MG63 (cell line): Measurements from ENCODE around the gene IDH3A. TPM values are rescaled to one million over a fixed set of nuclear protein-coding genes. Genes with fewer than 3 reads are reported as not detected.

Source experiments
- DNase-seq: peaks from one replicate; pipeline ENCODE4 v3.0.0-alpha.2; 2020
- H3K27me3 ChIP-seq: fragments of 250-450 bp; sonication (Bioruptor Pico); 2 replicates; pipeline ENCODE4 v1.5.1; 2020; ENCODE audit warnings: mild to moderate bottlenecking, moderate library complexity
- H3K36me3 ChIP-seq: fragments of 250-450 bp; sonication (Bioruptor Pico); 2 replicates; pipeline ENCODE4 v1.5.1; 2020; ENCODE audit warnings: mild to moderate bottlenecking, moderate library complexity
- H3K4me3 ChIP-seq: fragments of 250-450 bp; sonication (Bioruptor Pico); 2 replicates; pipeline ENCODE4 v1.5.1; 2020; ENCODE audit warnings: mild to moderate bottlenecking, moderate library complexity
- H3K9me3 ChIP-seq: fragments of 250-450 bp; sonication (Bioruptor Pico); 2 replicates; pipeline ENCODE4 v1.5.1; 2020; ENCODE audit warnings: mild to moderate bottlenecking, moderate library complexity
- total RNA-seq: library from RNA; depleted of rRNA; stranded (reverse); fragments of >200 nt; shearing (Covaris generic); gene quantifications from 2 replicates; pipeline ENCODE4 v1.2.3, GENCODE V29; 2014; ENCODE audit warnings: low replicate concordance

Gene IDH3A
- total RNA-seq, 1 experiment from 2014 or later: 67.3 TPM

- Histone ChIP-seq H3K4me3 (no peak overlapping the region), H3K36me3 (no peaks in the 10 kb centered on the region), H3K27me3 (no peaks in the 10 kb centered on the region), H3K9me3 (no peaks in the 10 kb centered on the region)
- DNase-seq: no peak
Measured at GRCh38 chr15:78178064-78178463, 28.9 kb downstream of the IDH3A start.

- no peaks in the 10 kb centered on the region for H3K9me3 ChIP-seq
- DNase-seq: no peak
- no peaks in the 10 kb centered on the region for H3K27me3 ChIP-seq
- H3K36me3 ChIP-seq: no peaks in the 10 kb centered on the region
- H3K4me3 ChIP-seq: no peak overlapping the region
Measured at GRCh38 chr15:78179286-78179840, 30.2 kb downstream of the IDH3A start.

DNA sequence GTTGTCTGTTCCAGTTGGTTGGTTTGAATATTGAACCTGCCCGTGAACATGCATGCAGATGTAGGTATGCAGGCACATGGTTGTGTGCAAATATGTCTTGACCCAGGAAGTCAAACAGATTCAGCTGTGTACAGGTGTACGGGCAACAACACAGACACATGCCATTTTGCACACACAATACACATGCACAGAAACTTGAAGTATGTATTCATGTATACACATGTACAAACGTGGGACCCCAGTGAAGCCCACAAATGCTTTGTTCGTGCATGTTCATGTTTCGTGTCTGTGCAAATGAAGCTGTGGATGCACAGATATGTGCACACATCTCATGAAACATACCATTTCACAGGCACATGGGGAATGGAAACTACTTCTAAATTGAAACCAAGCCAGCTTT lies 30.7 kb downstream of the IDH3A start:
- H3K27me3 ChIP-seq: no peaks in the 10 kb centered on the region
- no peaks in the 10 kb centered on the region for H3K36me3 ChIP-seq
- no peak overlapping the region for H3K4me3 ChIP-seq
- no peaks in the 10 kb centered on the region for H3K9me3 ChIP-seq
- no peak for DNase-seq

GRCh38 chr15:78182336-78182700 lies 33.2 kb downstream of the IDH3A start:
- no peak for DNase-seq
- no peak overlapping the region for H3K4me3 ChIP-seq
- H3K27me3 ChIP-seq: no peaks in the 10 kb centered on the region
- no peaks in the 10 kb centered on the region for H3K36me3 ChIP-seq
- no peaks in the 10 kb centered on the region for H3K9me3 ChIP-seq

DNA sequence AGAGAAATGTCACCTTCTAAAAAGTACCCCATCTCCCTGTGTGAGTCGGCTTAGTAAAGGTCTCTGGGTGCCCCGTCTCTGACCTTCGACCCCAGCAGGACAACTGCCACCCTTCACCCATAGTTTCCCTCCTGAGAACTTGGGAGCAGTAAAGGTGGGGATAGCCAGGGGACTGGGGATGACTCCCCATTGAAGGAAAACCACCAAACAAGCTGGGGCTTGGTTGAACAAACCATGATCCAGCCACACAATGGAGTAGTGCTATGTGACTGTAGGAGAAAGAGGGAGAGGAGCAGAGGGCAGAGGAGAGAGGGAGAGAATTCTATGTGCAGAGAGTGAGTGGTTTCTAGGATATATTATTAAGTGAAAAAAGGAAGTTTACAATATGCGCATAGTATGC lies 33.7 kb downstream of the IDH3A start:
- H3K4me3 ChIP-seq: no peak overlapping the region
- no peak for DNase-seq
- no peaks in the 10 kb centered on the region for H3K36me3 ChIP-seq
- H3K9me3 ChIP-seq: no peaks in the 10 kb centered on the region
- no peaks in the 10 kb centered on the region for H3K27me3 ChIP-seq

- H3K4me3 ChIP-seq: no peak overlapping the region
- no peak for DNase-seq
- no peaks in the 10 kb centered on the region for H3K36me3 ChIP-seq
Measured at GRCh38 chr15:78192826-78193594, 43.8 kb downstream of the IDH3A start.

DNA sequence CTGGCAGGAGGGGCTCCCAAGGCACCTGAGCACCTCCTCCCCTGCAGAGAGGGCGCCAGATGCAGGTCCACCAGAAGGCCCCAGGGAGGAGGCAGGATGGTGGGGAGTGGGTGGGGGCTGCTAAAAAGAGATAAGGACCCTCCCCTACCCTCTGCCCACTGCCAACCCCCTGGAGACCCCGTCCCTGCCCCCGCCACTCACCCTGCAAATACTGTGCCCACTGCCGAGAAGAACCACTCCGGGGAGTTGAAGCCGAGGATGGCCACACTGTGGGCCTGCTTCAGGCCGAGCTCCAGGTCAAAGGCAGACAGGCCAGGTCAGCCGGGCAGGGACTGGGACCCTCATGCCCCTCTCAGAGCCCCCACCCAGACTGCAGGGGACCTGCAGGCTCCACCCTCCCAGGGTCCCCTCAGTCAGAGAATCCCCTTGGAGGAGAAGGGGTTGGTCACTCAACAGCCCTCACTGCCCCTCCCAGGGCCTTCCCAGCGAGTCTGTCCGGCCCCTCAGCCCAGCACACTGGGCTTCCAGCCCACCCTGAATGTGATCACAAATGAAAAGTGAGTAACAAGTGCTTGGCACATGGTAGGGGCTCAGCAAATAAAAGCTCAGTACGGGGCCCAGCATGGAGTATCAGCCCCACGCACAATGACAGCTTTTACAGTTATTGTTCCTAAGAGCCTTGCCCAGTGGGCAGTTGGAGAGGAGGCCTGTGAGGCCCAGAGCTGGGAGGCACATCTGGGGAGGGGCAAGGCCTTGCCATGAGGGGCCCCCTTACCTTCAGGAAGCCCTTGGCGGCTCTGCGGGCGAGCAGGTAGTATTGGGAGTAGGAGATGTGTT lies 44.8 kb downstream of the IDH3A start:
- Histone ChIP-seq H3K9me3 (peaks cover 8% of the 10 kb centered on the region), H3K4me3 (no peak overlapping the region), H3K36me3 (no peaks in the 10 kb centered on the region), H3K27me3 (peaks cover 5% of the 10 kb centered on the region; the same call in 1 of the 2 replicates)
- DNase-seq: no peak

More at GRCh38 chr15:78192826-78193594, 43.8 kb downstream of the IDH3A start:
- Histone ChIP-seq H3K9me3 (peaks cover 8% of the 10 kb centered on the region), H3K27me3 (peaks cover 5% of the 10 kb centered on the region; the same call in 1 of the 2 replicates)

GRCh38 chr15:78194568-78194925 lies 45.4 kb downstream of the IDH3A start:
- peaks cover 8% of the 10 kb centered on the region for H3K9me3 ChIP-seq
- H3K4me3 ChIP-seq: no peak overlapping the region
- H3K27me3 ChIP-seq: peaks cover 5% of the 10 kb centered on the region; the same call in 1 of the 2 replicates
- H3K36me3 ChIP-seq: no peaks in the 10 kb centered on the region
- DNase-seq: no peak

GRCh38 chr15:78195735-78196201 lies 46.6 kb downstream of the IDH3A start:
- no peaks in the 10 kb centered on the region for H3K36me3 ChIP-seq
- no peak overlapping the region for H3K4me3 ChIP-seq
- no peak for DNase-seq
- H3K27me3 ChIP-seq: peaks cover 3% of the 10 kb centered on the region; the same call in 1 of the 2 replicates
- peaks cover 6% of the 10 kb centered on the region for H3K9me3 ChIP-seq

- Histone ChIP-seq H3K27me3 (no peaks in the 10 kb centered on the region), H3K36me3 (no peaks in the 10 kb centered on the region), H3K9me3 (no peaks in the 10 kb centered on the region), H3K4me3 (no peak overlapping the region)
- DNase-seq: no peak
Measured at GRCh38 chr15:78197632-78198031, 48.5 kb downstream of the IDH3A start.

GRCh38 chr15:78200276-78200930 lies 51.2 kb downstream of the IDH3A start:
- no peak for DNase-seq

DNA sequence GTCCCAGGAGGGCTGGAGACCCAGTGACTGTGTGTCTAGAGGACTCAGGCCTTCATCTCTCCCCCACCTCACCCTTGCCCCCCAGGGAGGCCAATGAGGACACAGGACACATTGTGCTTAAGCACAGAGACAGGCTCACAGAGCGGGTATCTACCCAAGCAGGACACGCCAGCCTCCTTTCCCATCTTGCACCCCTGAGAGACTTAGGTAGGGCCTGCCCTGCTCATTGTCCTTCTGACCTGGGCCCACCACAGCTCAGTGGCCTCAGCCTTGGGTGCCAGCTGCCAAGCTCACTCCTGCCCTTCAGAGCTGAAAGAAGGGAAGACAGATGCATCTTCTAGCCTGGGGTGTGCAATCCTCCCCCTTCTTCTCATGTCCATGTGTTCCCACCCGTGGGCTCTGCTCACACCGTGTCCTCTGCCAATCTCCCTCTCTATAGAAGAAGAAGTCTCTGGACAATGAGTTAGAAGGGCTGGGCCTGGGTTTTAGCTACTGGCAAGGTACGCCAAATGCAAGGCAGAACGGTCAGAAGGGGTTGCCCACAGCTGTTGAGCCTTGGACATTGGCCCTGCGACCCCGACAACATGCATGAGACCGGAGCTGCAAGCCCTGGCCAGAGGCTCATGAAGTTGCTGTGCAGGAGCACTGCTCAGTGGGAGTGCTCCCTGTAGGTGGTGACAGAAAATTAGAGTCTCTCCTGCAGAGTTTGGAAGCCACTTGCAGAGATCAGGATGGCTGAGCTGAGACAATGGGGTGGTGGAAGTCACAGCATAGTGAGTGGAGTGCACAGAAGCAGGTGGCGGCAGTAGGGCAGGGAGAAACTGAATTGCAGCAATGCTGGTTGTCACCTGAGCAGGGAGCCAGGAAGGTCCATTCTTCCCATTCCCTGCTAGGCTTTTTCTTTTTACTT lies 52.4 kb downstream of the IDH3A start:
- DNase-seq: no peak
- Histone ChIP-seq H3K4me3 (no peak overlapping the region), H3K27me3 (no peaks in the 10 kb centered on the region), H3K36me3 (no peaks in the 10 kb centered on the region), H3K9me3 (no peaks in the 10 kb centered on the region)

More at GRCh38 chr15:78200276-78200930, 51.2 kb downstream of the IDH3A start:
- H3K27me3 ChIP-seq: no peaks in the 10 kb centered on the region
- no peaks in the 10 kb centered on the region for H3K9me3 ChIP-seq
- H3K36me3 ChIP-seq: no peaks in the 10 kb centered on the region
- no peak overlapping the region for H3K4me3 ChIP-seq

DNA sequence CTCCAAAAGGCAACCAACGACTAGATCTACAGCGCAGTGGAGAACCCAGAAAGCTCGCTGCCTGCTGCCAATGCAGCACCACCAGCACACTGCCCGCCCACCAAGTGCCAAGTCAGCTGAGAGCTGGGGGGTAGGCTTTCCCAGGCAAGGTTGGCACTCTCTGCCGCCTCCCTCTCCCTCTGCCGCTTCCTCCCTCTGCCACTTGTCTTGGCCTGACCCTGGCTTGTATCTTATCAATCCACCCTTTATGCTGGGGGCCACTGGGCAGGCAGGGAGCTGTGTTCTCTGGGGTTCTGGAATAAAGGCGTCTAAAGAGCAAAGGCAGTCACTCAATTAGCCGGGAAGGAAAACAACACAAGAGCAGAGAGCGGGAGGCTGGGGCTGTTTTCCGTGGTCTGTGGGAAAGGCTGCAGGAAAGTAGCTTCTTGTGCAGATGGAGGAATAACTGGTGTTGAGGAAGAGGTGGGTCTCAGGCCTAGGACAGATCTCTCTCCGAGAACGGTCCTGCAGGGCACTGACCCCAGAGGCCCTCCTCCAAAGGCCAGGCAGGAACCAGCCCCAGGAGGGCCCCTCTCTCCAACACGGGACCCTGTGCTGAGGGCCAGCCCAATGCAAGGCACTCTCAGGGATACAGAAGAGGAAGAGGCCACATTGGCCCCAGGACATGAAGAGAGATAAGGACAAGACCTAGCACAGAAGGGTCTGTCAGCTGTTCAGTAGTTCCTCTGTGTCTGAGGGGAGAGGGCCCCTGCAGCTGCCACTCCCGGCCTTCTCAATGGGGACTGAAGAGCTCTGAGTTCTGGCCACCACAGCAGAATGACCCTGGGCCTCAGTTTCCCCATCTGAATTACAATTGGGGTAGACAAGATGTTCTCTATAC lies 54.4 kb downstream of the IDH3A start:
- no peak for DNase-seq
- Histone ChIP-seq H3K27me3 (no peaks in the 10 kb centered on the region), H3K36me3 (no peaks in the 10 kb centered on the region), H3K4me3 (no peak overlapping the region), H3K9me3 (no peaks in the 10 kb centered on the region)

DNA sequence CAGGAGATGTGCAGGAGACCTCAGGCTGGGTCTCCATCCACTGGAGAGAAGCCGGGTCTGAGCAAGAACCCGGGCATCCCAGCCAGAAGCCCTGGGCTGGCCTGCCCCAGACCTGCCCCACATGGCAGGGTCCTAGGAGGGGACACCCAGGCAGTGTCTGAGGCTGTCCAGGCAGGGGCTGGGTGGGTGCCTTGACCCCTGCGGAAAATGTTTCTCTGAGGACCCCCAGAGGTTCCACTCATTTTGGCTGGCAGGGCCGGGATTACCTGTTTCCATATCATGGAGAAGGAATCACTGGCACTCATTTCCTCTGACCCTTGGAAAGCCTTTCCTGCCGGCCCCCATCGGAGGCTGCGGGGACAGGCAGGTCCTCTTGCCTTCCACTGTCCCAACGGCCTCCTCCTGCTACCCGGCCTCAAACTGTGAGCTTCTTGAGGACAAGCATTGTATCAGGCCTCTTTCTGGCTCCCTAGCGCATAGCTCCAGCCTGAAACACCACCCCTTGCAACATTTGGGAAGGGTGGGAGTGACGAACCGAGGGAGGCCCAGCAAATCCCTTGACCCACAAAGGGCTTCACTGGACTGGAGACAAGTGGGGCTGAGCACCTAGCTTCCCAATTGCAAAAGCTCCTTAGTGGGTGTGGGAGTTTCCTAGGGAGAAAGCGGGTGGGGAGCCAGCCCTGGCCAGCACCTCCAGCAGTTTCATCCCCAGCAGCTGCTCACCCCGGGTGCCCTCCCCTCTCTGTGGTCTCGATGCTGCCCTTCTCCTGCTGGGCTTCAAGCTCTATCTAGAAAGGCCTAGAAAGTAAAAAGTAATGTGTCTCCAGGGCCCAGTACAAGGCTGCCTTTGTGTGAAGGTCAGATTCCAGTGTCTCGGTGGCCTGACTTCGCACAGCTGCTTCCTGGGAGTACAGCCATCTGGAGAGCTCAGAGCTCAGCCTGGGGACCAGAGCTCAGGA lies 55.5 kb downstream of the IDH3A start:
- Histone ChIP-seq H3K4me3 (no peak overlapping the region), H3K36me3 (no peaks in the 10 kb centered on the region), H3K27me3 (no peaks in the 10 kb centered on the region), H3K9me3 (no peaks in the 10 kb centered on the region)
- no peak for DNase-seq
